Gastrocnemius medialis (tissue), 4 donors: Measurements from ENCODE around the gene COL4A1. TPM values are rescaled to one million over a fixed set of nuclear protein-coding genes. Genes with fewer than 3 reads are reported as not detected.

ENCODE experiments used
- ATAC-seq, 2 donors: fragments of 150-250 bp; one replicate each; pipeline ENCODE4 v1.9.1; 2016
- DNase-seq, 2 donors: peaks; one replicate each; pipeline ENCODE4 v3.0.0-alpha.2; 2019
- H3K27ac ChIP-seq, 4 donors: fragments of 200-600 bp; sonication (generic); 1 replicate in 1 of 4; 2 replicates in 3 of 4; pipeline ENCODE4 v1.5.1; 2016 to 2018; ENCODE audit warnings: mild to moderate bottlenecking in 2 of 4, moderate library complexity in 1 of 4
- H3K27me3 ChIP-seq, 3 donors: fragments of 200-600 bp; sonication (generic) in 2 of 3; 1 replicate in 1 of 3; 2 replicates in 2 of 3; pipeline versions ENCODE4 v1.5.1 to v1.6.0; 2016 to 2019; ENCODE audit warnings: mild to moderate bottlenecking in 1 of 3, moderate library complexity in 1 of 3
- H3K36me3 ChIP-seq, 2 donors: fragments of 200-600 bp; sonication (generic) in 1 of 2; one replicate each; pipeline ENCODE4 v1.5.1; 2017 to 2018
- H3K4me1 ChIP-seq, 2 donors: fragments of 200-600 bp; sonication (generic) in 1 of 2; one replicate each; pipeline ENCODE4 v1.5.1; 2016 to 2017; ENCODE audit warnings: mild to moderate bottlenecking in 2 of 2
- H3K4me3 ChIP-seq, 4 donors: fragments of 200-600 bp; sonication (generic) in 3 of 4; 1 replicate in 1 of 4; 2 replicates in 3 of 4; pipeline ENCODE4 v1.5.1; 2016 to 2019; ENCODE audit warnings: mild to moderate bottlenecking in 2 of 4
- H3K9me3 ChIP-seq, 3 donors: fragments of 200-600 bp; sonication (generic) in 2 of 3; 1 replicate in 1 of 3; 2 replicates in 2 of 3; pipeline ENCODE4 v1.5.1; 2016 to 2019
- POLR2A ChIP-seq, 2 donors: fragments of 450-650 bp; IDR thresholded peaks; one replicate each; pipeline ENCODE4 v1.6.1; 2017; ENCODE audit warnings: antibody characterized with exemption in 2 of 2, mild to moderate bottlenecking in 2 of 2, moderate library complexity in 2 of 2
- in situ Hi-C, 4 donors: fragments of 200-750 bp; cut with MboI; loops; one replicate each; pipeline versions ENCODE4 v1.15.0 to v1.8.0; 2017; ENCODE audit warnings: low sequenced_read_pairs in 4 of 4
- intact Hi-C: fragments of 100-400 bp; cut with DNase I; formaldehyde crosslinking; loops from one replicate; pipeline ENCODE4 v1.15.1; 2023; ENCODE audit warnings: low total_unique reads
- total RNA-seq, 4 donors: library from RNA; depleted of rRNA; stranded (reverse); fragments of >200 nt; gene quantifications; one replicate each; pipeline versions ENCODE4 v1.1.0 to v1.2.3, GENCODE V29; 2016
- TF ChIP-seq, protein P1 (sequence below), 5 experiments: fragments of 450-650 bp in 3 of 5; fragments of 200-600 bp in 2 of 5; sonication (generic) in 2 of 5; IDR thresholded peaks in 4 of 5; conservative IDR thresholded peaks in 1 of 5; 1 replicate in 4 of 5; 2 replicates in 1 of 5; pipeline ENCODE4 v1.5.1; 2016 to 2019; ENCODE audit warnings: antibody characterized with exemption in 5 of 5, mild to moderate bottlenecking in 3 of 5, moderate library complexity in 3 of 5

The COL4A1 gene
- total RNA-seq, 4 donors from 2014 or later = 60.5 to 127 (median 120) TPM

DNA sequence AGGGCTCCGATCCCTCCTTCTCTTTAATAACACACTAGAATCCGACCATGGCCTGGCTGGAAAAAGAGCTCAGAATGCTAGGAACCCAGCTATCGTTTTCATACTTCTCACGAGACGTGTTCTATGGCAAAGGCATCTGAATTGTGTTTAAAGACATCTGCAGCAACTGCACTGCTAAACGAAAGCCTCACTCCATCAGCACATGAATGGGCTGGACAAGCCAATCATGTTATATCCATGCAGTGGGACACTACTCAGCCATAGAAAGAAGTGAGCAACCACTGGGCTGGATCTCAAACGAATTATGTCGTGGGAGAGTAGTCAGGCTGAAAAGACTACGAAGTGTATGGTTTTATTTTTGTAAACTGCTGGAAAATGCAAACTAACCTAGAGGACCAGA is 136.1 kb downstream of the COL4A1 start:
- no peaks in the 10 kb centered on the region for H3K27me3 ChIP-seq
- DNase-seq = no peak
- no peak overlapping the region for H3K4me3 ChIP-seq
- H3K36me3 ChIP-seq = peaks cover 0 to 28% of the 10 kb centered on the region in 2 donors
- no peaks in the 10 kb centered on the region for H3K4me1 ChIP-seq
- no peaks in the 10 kb centered on the region for H3K9me3 ChIP-seq
- TF ChIP-seq, protein P1, sequence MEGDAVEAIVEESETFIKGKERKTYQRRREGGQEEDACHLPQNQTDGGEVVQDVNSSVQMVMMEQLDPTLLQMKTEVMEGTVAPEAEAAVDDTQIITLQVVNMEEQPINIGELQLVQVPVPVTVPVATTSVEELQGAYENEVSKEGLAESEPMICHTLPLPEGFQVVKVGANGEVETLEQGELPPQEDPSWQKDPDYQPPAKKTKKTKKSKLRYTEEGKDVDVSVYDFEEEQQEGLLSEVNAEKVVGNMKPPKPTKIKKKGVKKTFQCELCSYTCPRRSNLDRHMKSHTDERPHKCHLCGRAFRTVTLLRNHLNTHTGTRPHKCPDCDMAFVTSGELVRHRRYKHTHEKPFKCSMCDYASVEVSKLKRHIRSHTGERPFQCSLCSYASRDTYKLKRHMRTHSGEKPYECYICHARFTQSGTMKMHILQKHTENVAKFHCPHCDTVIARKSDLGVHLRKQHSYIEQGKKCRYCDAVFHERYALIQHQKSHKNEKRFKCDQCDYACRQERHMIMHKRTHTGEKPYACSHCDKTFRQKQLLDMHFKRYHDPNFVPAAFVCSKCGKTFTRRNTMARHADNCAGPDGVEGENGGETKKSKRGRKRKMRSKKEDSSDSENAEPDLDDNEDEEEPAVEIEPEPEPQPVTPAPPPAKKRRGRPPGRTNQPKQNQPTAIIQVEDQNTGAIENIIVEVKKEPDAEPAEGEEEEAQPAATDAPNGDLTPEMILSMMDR (IDR thresholded peaks at IDR 0.05 in 4 of 5, conservative IDR thresholded peaks at IDR 0.05 in 1 of 5) = no peak
- no peak for TF ChIP-seq POLR2A (IDR thresholded peaks at IDR 0.05)
- in situ Hi-C loops = no loop called here
- no peak for ATAC-seq
- intact Hi-C loops = no loop called here
- no peak overlapping the region for H3K27ac ChIP-seq

GRCh38 chr13:110170020-110170790 is 136.8 kb downstream of the COL4A1 start:
- TF ChIP-seq, protein P1 (IDR thresholded peaks at IDR 0.05 in 4 of 5, conservative IDR thresholded peaks at IDR 0.05 in 1 of 5) = no peak
- TF ChIP-seq POLR2A (IDR thresholded peaks at IDR 0.05) = no peak
- intact Hi-C loops = no loop called here
- no peak for ATAC-seq
- Histone ChIP-seq H3K36me3 (peaks cover 0 to 21% of the 10 kb centered on the region in 2 donors), H3K27me3 (no peaks in the 10 kb centered on the region), H3K4me1 (no peaks in the 10 kb centered on the region), H3K4me3 (no peak overlapping the region), H3K27ac (peak overlapping the region in 1 of 4 donors; percentile 14), H3K9me3 (no peaks in the 10 kb centered on the region)
- DNase-seq = no peak
- in situ Hi-C loops = no loop called here

- peak overlapping the region in 1 of 4 donors; percentile 14 for H3K27ac ChIP-seq
- intact Hi-C loops (no loop called here), in situ Hi-C loops (no loop called here)
- ATAC-seq (no peak), DNase-seq (no peak)
- no peak overlapping the region for H3K4me3 ChIP-seq
- no peaks in the 10 kb centered on the region for H3K9me3 ChIP-seq
- H3K4me1 ChIP-seq = no peaks in the 10 kb centered on the region
- TF ChIP-seq, protein P1 (IDR thresholded peaks at IDR 0.05 in 4 of 5, conservative IDR thresholded peaks at IDR 0.05 in 1 of 5) = no peak
- TF ChIP-seq POLR2A (IDR thresholded peaks at IDR 0.05) = no peak
- peaks cover 0 to 18% of the 10 kb centered on the region in 2 donors for H3K36me3 ChIP-seq
- no peaks in the 10 kb centered on the region for H3K27me3 ChIP-seq
Observed at GRCh38 chr13:110168999-110169933, 137.7 kb downstream of the COL4A1 start.

GRCh38 chr13:110166598-110166997 is 140.4 kb downstream of the COL4A1 start:
- Histone ChIP-seq H3K4me3 (no peak overlapping the region), H3K9me3 (no peaks in the 10 kb centered on the region), H3K36me3 (peaks cover 0 to 9% of the 10 kb centered on the region in 2 donors), H3K27me3 (no peaks in the 10 kb centered on the region), H3K4me1 (no peaks in the 10 kb centered on the region), H3K27ac (no peak overlapping the region)
- intact Hi-C loops (no loop called here), in situ Hi-C loops (no loop called here)
- TF ChIP-seq, protein P1 (IDR thresholded peaks at IDR 0.05 in 4 of 5, conservative IDR thresholded peaks at IDR 0.05 in 1 of 5) = no peak
- no peak for TF ChIP-seq POLR2A (IDR thresholded peaks at IDR 0.05)
- no peak for DNase-seq
- no peak for ATAC-seq
